ENCODE measurements around the gene TMEM258.

Gene TMEM258

GRCh38 chr11:61816736-61817455 lies 24.5 kb upstream of the TMEM258 start, which contains the start of gene FADS1:
Gene FADS1, minus strand, starts transcription at chr11:61817003. Its CDS starts 74 bp downstream, at chr11:61816929.
- peak within 1 kb of the TSS; percentile 78 for H3K9ac ChIP-seq (ENCODE audit: low read length)
- H3K9me3 ChIP-seq (ENCODE audit: low read length), result no peaks in the 10 kb centered on the region
- no peaks in the 10 kb centered on the region for H3K9me2 ChIP-seq (ENCODE audit: low read depth, low read length)
- H4K20me1 ChIP-seq (ENCODE audit: insufficient read depth, low read length), result no peaks in the 10 kb centered on the region
- peaks cover 12% of the 10 kb centered on the region for H3K36me3 ChIP-seq (ENCODE audit: insufficient read depth, low read length)
- H3K4me1 ChIP-seq (ENCODE audit: insufficient read depth, low read length, severe bottlenecking), result peaks cover 19% of the 10 kb centered on the region
- no peak within 1 kb of the TSS for H2AFZ ChIP-seq (ENCODE audit: low read length)
- H3F3A ChIP-seq (ENCODE audit: insufficient read depth, low read length), result no peaks in the 10 kb centered on the region
- no peaks in the 10 kb centered on the region for H3K79me2 ChIP-seq (ENCODE audit: insufficient read depth, low read length)
- peak within 1 kb of the TSS; percentile 73 for H3K27ac ChIP-seq (ENCODE audit: low read depth, low read length, poor library complexity, severe bottlenecking)
- H3K4me2 ChIP-seq (ENCODE audit: low read length), result peak within 1 kb of the TSS; percentile 91
- peak; percentile 50 for TF ChIP-seq CTCF (IDR thresholded peaks at IDR 0.05; ENCODE audit: low read length)
- no peak for TF ChIP-seq EZH2 (IDR thresholded peaks at IDR 0.05; ENCODE audit: borderline replicate concordance, low read length)
- peak within 1 kb of the TSS; percentile 70 for H3K4me3 ChIP-seq (ENCODE audit: low read depth, low read length, poor library complexity, severe bottlenecking)
- no peaks in the 10 kb centered on the region for H3K27me3 ChIP-seq (ENCODE audit: insufficient read depth, low read length)

DNA sequence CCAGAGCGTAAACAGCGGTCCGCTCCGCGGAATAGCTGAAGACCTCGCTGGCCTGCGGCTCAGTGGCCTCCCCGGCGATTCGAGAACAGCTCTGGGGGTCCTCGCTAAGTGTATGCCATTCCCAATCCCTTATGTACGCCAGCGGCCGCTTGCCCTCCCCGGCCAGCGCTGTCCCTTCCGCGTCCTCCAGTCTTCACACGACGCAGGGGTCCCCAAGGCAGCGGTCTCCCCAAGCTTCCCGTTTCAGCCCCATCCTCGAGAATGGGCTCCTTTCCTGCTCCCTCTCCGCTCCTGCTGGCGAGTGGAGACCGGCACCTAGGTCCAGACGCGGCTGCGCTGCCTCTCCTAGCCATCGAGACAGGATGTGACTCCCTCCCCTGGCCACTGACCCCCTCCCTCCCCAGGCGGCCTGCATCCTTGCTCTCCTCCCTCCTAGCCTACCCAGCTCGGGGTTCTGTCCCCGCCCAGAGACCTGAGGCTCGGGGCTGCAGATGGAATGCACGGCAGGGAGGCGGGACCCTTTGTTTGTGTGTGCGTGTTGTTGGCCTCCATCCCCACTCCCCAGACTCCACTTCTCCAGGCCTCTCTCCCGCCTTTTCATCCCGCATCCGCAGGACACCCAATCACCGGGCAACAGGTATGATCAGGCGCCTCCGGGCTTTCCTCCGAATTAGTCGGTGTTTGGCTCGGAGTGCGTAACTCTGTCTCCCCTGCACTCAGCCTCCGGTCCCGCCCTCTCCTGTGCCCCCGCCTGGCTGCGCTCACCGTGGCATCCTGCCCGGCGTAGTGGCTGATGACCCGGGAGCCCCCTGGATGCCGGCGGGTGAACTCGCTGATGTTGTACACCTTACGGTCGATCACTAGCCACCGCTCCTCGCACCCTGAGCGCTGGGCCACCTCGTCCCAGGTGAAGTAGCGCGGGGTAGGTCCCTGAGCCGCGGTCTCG lies 23.7 kb upstream of the TMEM258 start:
- H3K36me3 ChIP-seq (ENCODE audit: insufficient read depth, low read length), result peaks cover 17% of the 10 kb centered on the region
- H3K9me3 ChIP-seq (ENCODE audit: low read length), result no peaks in the 10 kb centered on the region
- H3K4me1 ChIP-seq (ENCODE audit: insufficient read depth, low read length, severe bottlenecking), result peaks cover 19% of the 10 kb centered on the region
- no peaks in the 10 kb centered on the region for H3K79me2 ChIP-seq (ENCODE audit: insufficient read depth, low read length)
- H3K27ac ChIP-seq (ENCODE audit: low read depth, low read length, poor library complexity, severe bottlenecking), result peak overlapping the region; percentile 73
- no peaks in the 10 kb centered on the region for H3F3A ChIP-seq (ENCODE audit: insufficient read depth, low read length)
- H4K20me1 ChIP-seq (ENCODE audit: insufficient read depth, low read length), result no peaks in the 10 kb centered on the region
- H3K4me2 ChIP-seq (ENCODE audit: low read length), result peak overlapping the region; percentile 91
- no peaks in the 10 kb centered on the region for H3K9me2 ChIP-seq (ENCODE audit: low read depth, low read length)
- H2AFZ ChIP-seq (ENCODE audit: low read length), result no peak overlapping the region
- H3K9ac ChIP-seq (ENCODE audit: low read length), result peak overlapping the region; percentile 78
- no peaks in the 10 kb centered on the region for H3K27me3 ChIP-seq (ENCODE audit: insufficient read depth, low read length)
- TF ChIP-seq CTCF (IDR thresholded peaks at IDR 0.05; ENCODE audit: low read length), result no peak
- H3K4me3 ChIP-seq (ENCODE audit: low read depth, low read length, poor library complexity, severe bottlenecking), result peak overlapping the region; percentile 70

GRCh38 chr11:61814958-61815789 lies 22.8 kb upstream of the TMEM258 start:
- H3K4me3 ChIP-seq (ENCODE audit: low read depth, low read length, poor library complexity, severe bottlenecking), result peak overlapping the region; percentile 70
- no peaks in the 10 kb centered on the region for H3F3A ChIP-seq (ENCODE audit: insufficient read depth, low read length)
- H3K9me2 ChIP-seq (ENCODE audit: low read depth, low read length), result no peaks in the 10 kb centered on the region
- H3K9ac ChIP-seq (ENCODE audit: low read length), result peak overlapping the region; percentile 78
- no peak overlapping the region for H2AFZ ChIP-seq (ENCODE audit: low read length)
- TF ChIP-seq EZH2 (IDR thresholded peaks at IDR 0.05; ENCODE audit: borderline replicate concordance, low read length) (no peak), CTCF (IDR thresholded peaks at IDR 0.05; ENCODE audit: low read length) (no peak)
- H3K27me3 ChIP-seq (ENCODE audit: insufficient read depth, low read length), result no peaks in the 10 kb centered on the region
- no peaks in the 10 kb centered on the region for H3K79me2 ChIP-seq (ENCODE audit: insufficient read depth, low read length)
- H3K36me3 ChIP-seq (ENCODE audit: insufficient read depth, low read length), result peaks cover 23% of the 10 kb centered on the region
- H4K20me1 ChIP-seq (ENCODE audit: insufficient read depth, low read length), result no peaks in the 10 kb centered on the region
- H3K4me1 ChIP-seq (ENCODE audit: insufficient read depth, low read length, severe bottlenecking), result peaks cover 19% of the 10 kb centered on the region
- H3K9me3 ChIP-seq (ENCODE audit: low read length), result no peaks in the 10 kb centered on the region
- H3K4me2 ChIP-seq (ENCODE audit: low read length), result peak overlapping the region; percentile 91
- peak overlapping the region; percentile 73 for H3K27ac ChIP-seq (ENCODE audit: low read depth, low read length, poor library complexity, severe bottlenecking)

Measured in OCI-LY1 (cell line).